ENCODE data around the gene SEMA7A.

Gene SEMA7A

GRCh38 chr15:74411686-74412085 is 22.1 kb downstream of the SEMA7A start:
- no peak overlapping the region for H3K4me2 ChIP-seq (ENCODE audit: low read depth, low read length, poor library complexity, severe bottlenecking)
- no peaks in the 10 kb centered on the region for H3K9me2 ChIP-seq (replicated peaks; ENCODE audit: insufficient read depth, low read length)
- no peaks in the 10 kb centered on the region for H3K9me3 ChIP-seq (ENCODE audit: insufficient read depth, low read length)
- no peak overlapping the region for H2AFZ ChIP-seq (ENCODE audit: low read depth, low read length, severe bottlenecking)
- H3F3A ChIP-seq (ENCODE audit: insufficient read depth): no peaks in the 10 kb centered on the region
- H3K27me3 ChIP-seq (ENCODE audit: low read length): no peaks in the 10 kb centered on the region
- H3K4me3 ChIP-seq (ENCODE audit: insufficient read depth, low read length, poor library complexity, severe bottlenecking): no peak overlapping the region
- no peaks in the 10 kb centered on the region for H3K79me2 ChIP-seq (ENCODE audit: insufficient read depth, low read length)
- H4K20me1 ChIP-seq (ENCODE audit: low read depth, low read length): no peaks in the 10 kb centered on the region
- H3K36me3 ChIP-seq (ENCODE audit: low read length): no peaks in the 10 kb centered on the region
- H3K9ac ChIP-seq (ENCODE audit: low read length): no peak overlapping the region
- H3K27ac ChIP-seq (ENCODE audit: low read depth, low read length): no peak overlapping the region
- TF ChIP-seq EZH2phosphoT487 (conservative IDR thresholded peaks at IDR 0.05; ENCODE audit: low read length) (no peak), CTCF (IDR thresholded peaks at IDR 0.05; ENCODE audit: insufficient read depth, low read length, poor library complexity, severe bottlenecking) (no peak)

- H3F3A ChIP-seq (ENCODE audit: insufficient read depth): no peaks in the 10 kb centered on the region
- no peaks in the 10 kb centered on the region for H4K20me1 ChIP-seq (ENCODE audit: low read depth, low read length)
- no peaks in the 10 kb centered on the region for H3K36me3 ChIP-seq (ENCODE audit: low read length)
Observed at GRCh38 chr15:74410502-74410901, 23.3 kb downstream of the SEMA7A start.

GRCh38 chr15:74409225-74409624 is 24.5 kb downstream of the SEMA7A start:
- no peak overlapping the region for H2AFZ ChIP-seq (ENCODE audit: low read depth, low read length, severe bottlenecking)
- no peaks in the 10 kb centered on the region for H3K79me2 ChIP-seq (ENCODE audit: insufficient read depth, low read length)
- no peak overlapping the region for H3K4me3 ChIP-seq (ENCODE audit: insufficient read depth, low read length, poor library complexity, severe bottlenecking)
- H3K27ac ChIP-seq (ENCODE audit: low read depth, low read length): no peak overlapping the region
- no peak overlapping the region for H3K9ac ChIP-seq (ENCODE audit: low read length)
- H3K9me3 ChIP-seq (ENCODE audit: insufficient read depth, low read length): no peaks in the 10 kb centered on the region
- TF ChIP-seq EZH2phosphoT487 (conservative IDR thresholded peaks at IDR 0.05; ENCODE audit: low read length) (no peak), CTCF (IDR thresholded peaks at IDR 0.05; ENCODE audit: insufficient read depth, low read length, poor library complexity, severe bottlenecking) (no peak)
- H3K27me3 ChIP-seq (ENCODE audit: low read length): no peaks in the 10 kb centered on the region
- no peaks in the 10 kb centered on the region for H3F3A ChIP-seq (ENCODE audit: insufficient read depth)
- no peaks in the 10 kb centered on the region for H4K20me1 ChIP-seq (ENCODE audit: low read depth, low read length)
- H3K9me2 ChIP-seq (replicated peaks; ENCODE audit: insufficient read depth, low read length): no peaks in the 10 kb centered on the region
- H3K36me3 ChIP-seq (ENCODE audit: low read length): no peaks in the 10 kb centered on the region
- no peak overlapping the region for H3K4me2 ChIP-seq (ENCODE audit: low read depth, low read length, poor library complexity, severe bottlenecking)

More at GRCh38 chr15:74410502-74410901, 23.3 kb downstream of the SEMA7A start:
- no peaks in the 10 kb centered on the region for H3K79me2 ChIP-seq (ENCODE audit: insufficient read depth, low read length)
- H3K9me2 ChIP-seq (replicated peaks; ENCODE audit: insufficient read depth, low read length): no peaks in the 10 kb centered on the region
- no peak overlapping the region for H2AFZ ChIP-seq (ENCODE audit: low read depth, low read length, severe bottlenecking)
- TF ChIP-seq CTCF (IDR thresholded peaks at IDR 0.05; ENCODE audit: insufficient read depth, low read length, poor library complexity, severe bottlenecking) (no peak), EZH2phosphoT487 (conservative IDR thresholded peaks at IDR 0.05; ENCODE audit: low read length) (no peak)
- no peak overlapping the region for H3K27ac ChIP-seq (ENCODE audit: low read depth, low read length)
- no peak overlapping the region for H3K4me2 ChIP-seq (ENCODE audit: low read depth, low read length, poor library complexity, severe bottlenecking)
- H3K4me3 ChIP-seq (ENCODE audit: insufficient read depth, low read length, poor library complexity, severe bottlenecking): no peak overlapping the region
- H3K9me3 ChIP-seq (ENCODE audit: insufficient read depth, low read length): no peaks in the 10 kb centered on the region
- H3K27me3 ChIP-seq (ENCODE audit: low read length): no peaks in the 10 kb centered on the region
- H3K9ac ChIP-seq (ENCODE audit: low read length): no peak overlapping the region
